GM10266 (cell line): ENCODE results near the gene SRPX2.

Experiments
- DNase-seq: peaks from one replicate; pipeline ENCODE4 v3.0.0; 2012; ENCODE audit errors: extremely low spot score
- CTCF ChIP-seq: IDR thresholded peaks from 2 replicates; pipeline ENCODE4 v1.5.1; 2012; ENCODE audit warnings: mild to moderate bottlenecking, low read depth; ENCODE audit not compliant: control insufficient read depth, insufficient read depth; ENCODE audit errors: missing control alignments

The SRPX2 gene

GRCh38 chrX:100662796-100663195, 18.8 kb downstream of the SRPX2 start:
- TF ChIP-seq CTCF, result no peak
- DNase-seq, result no peak

GRCh38 chrX:100663642-100664041, 19.6 kb downstream of the SRPX2 start:
- no peak for DNase-seq
- no peak for TF ChIP-seq CTCF

- no peak for DNase-seq
- TF ChIP-seq CTCF, result no peak
Observed at GRCh38 chrX:100672966-100673365, 29.0 kb downstream of the SRPX2 start.

- DNase-seq, result no peak
- no peak for TF ChIP-seq CTCF
Observed at GRCh38 chrX:100673397-100673953, 29.5 kb downstream of the SRPX2 start.

GRCh38 chrX:100674705-100675104, 30.7 kb downstream of the SRPX2 start:
- no peak for TF ChIP-seq CTCF
- no peak for DNase-seq

GRCh38 chrX:100677611-100678181, 33.7 kb downstream of the SRPX2 start:
- no peak for DNase-seq
- no peak for TF ChIP-seq CTCF

- no peak for TF ChIP-seq CTCF
- DNase-seq, result no peak
Observed at GRCh38 chrX:100680756-100681155, 36.8 kb downstream of the SRPX2 start.
